ENCODE results near the gene CIB2.

- TF ChIP-seq, protein P1, sequence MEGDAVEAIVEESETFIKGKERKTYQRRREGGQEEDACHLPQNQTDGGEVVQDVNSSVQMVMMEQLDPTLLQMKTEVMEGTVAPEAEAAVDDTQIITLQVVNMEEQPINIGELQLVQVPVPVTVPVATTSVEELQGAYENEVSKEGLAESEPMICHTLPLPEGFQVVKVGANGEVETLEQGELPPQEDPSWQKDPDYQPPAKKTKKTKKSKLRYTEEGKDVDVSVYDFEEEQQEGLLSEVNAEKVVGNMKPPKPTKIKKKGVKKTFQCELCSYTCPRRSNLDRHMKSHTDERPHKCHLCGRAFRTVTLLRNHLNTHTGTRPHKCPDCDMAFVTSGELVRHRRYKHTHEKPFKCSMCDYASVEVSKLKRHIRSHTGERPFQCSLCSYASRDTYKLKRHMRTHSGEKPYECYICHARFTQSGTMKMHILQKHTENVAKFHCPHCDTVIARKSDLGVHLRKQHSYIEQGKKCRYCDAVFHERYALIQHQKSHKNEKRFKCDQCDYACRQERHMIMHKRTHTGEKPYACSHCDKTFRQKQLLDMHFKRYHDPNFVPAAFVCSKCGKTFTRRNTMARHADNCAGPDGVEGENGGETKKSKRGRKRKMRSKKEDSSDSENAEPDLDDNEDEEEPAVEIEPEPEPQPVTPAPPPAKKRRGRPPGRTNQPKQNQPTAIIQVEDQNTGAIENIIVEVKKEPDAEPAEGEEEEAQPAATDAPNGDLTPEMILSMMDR (IDR thresholded peaks at IDR 0.05 in 2 of 3, conservative IDR thresholded peaks at IDR 0.05 in 1 of 3; ENCODE audit: borderline replicate concordance in 1 of 3, insufficient read depth in 1 of 3, low read depth in 2 of 3, low read length in 2 of 3): no peak
- TF ChIP-seq ATF3 (IDR thresholded peaks at IDR 0.05): no peak
- TF ChIP-seq POLR2AphosphoS5 (IDR thresholded peaks at IDR 0.05; ENCODE audit: low read depth, low read length): no peak
- no peak for TF ChIP-seq RAD21 (IDR thresholded peaks at IDR 0.05; ENCODE audit: low read depth)
- TF ChIP-seq EZH2phosphoT487 (IDR thresholded peaks at IDR 0.05; ENCODE audit: borderline replicate concordance): no peak
- no peak for TF ChIP-seq SRF (IDR thresholded peaks at IDR 0.05; ENCODE audit: low read depth)
- no peak for TF ChIP-seq POLR2A (IDR thresholded peaks at IDR 0.05; ENCODE audit: borderline replicate concordance, extremely low read depth, insufficient read depth, insufficient read length)
- TF ChIP-seq, protein P2, sequence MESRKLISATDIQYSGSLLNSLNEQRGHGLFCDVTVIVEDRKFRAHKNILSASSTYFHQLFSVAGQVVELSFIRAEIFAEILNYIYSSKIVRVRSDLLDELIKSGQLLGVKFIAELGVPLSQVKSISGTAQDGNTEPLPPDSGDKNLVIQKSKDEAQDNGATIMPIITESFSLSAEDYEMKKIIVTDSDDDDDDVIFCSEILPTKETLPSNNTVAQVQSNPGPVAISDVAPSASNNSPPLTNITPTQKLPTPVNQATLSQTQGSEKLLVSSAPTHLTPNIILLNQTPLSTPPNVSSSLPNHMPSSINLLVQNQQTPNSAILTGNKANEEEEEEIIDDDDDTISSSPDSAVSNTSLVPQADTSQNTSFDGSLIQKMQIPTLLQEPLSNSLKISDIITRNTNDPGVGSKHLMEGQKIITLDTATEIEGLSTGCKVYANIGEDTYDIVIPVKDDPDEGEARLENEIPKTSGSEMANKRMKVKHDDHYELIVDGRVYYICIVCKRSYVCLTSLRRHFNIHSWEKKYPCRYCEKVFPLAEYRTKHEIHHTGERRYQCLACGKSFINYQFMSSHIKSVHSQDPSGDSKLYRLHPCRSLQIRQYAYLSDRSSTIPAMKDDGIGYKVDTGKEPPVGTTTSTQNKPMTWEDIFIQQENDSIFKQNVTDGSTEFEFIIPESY (IDR thresholded peaks at IDR 0.05; ENCODE audit: extremely low read depth, insufficient replicate concordance, low read length): no peak
- TF ChIP-seq CBX3 (IDR thresholded peaks at IDR 0.05; ENCODE audit: low read depth): no peak
- TF ChIP-seq JUND (IDR thresholded peaks at IDR 0.05): no peak
- no peak for TF ChIP-seq SP1 (IDR thresholded peaks at IDR 0.05; ENCODE audit: low read depth)
- no peak for TF ChIP-seq ZFX (IDR thresholded peaks at IDR 0.05)
These were observed 48.1 kb upstream of the CIB2 start for GRCh38 chr15:78179286-78179840.

Measured in HCT116 (cell line).